Stimulated activated CD8-positive, alpha-beta memory T cell treated with anti-CD3 and anti-CD28 coated beads, Interleukin-4, amount 100 ng/mL, for 1 hour (primary cell): ENCODE measurements around the gene SPATA12.

Experiments
- DNase-seq, 2 donors: peaks; one replicate each; pipeline ENCODE4 v3.0.0-alpha.2; 2020; ENCODE audit warnings: low read depth in 2 of 2, low spot score in 1 of 2

SPATA12 gene

DNA sequence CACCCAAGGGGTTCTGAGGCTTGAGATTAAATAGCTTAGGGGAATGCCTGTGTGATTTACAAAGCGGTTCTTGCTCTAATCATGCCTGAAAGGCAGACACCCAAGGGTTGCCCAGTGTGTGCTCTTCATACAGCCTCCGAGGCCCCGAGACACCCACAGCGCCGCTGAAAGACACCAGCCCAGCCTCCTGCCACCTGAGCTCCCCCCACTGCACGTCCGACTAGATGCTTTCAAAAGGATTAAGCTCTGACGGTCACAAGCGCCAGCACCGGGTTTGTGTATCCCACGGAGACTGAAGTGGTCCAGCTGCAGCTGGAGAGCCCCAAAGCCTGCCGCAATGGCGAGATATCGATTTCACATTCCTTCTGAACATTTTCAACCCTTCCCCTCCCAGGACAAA lies 50.3 kb downstream of the SPATA12 start:
- no peak for DNase-seq

DNA sequence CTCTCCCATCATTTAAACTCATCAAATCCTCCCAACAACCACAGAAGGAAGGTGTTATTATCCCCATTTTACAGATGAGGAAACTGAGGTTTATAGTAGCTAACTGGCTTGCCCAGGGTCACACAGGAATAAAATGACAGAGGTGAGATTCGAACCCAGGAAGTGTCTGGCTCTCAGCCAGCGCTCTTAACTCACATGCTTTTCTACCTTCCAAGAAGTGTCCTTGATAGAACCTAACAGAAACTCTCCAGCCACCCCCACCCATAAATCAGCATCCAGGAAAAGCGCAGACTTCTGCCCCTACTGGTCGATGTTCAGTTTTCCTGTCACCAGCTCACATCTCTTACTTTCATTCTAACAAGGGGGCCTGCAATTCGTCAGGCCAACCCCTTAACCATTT lies 51.7 kb downstream of the SPATA12 start:
- no peak for DNase-seq

DNA sequence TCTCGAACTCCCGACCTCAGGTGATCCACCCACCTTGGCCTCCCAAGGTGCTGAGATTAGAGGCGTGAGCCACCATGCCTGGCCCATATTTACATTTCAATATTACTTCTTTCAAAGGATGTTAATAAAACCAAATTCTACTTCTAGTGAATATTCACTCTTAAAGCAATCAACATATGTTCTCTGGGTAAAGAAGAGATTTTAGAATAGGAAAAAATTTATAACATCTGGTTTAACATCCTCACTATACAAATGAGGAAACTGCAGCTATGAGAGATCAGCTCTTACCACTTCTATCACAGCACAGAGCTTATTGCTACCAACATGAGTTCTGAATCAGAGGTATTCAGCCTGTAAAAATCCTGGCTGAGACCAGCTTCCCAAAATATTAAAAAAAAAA lies 56.0 kb downstream of the SPATA12 start:
- no peak for DNase-seq

DNA sequence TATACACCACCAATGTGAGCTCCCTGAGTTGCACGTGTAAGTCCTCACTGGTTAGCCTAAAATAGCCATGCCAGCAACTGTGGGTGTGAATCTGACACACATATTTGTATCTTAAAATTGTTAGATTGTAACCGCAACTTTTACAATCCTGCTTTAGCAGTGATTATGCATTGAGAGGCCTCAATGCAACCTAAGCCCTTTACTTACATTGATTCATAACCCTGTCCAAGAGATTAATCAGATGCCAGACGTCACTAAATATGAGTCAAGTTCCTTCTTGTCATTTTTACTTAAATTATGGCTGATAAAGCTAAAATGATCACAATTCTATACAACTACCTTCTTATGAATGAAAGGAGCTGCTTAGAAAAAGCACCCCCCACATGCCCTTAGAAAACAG lies 57.8 kb downstream of the SPATA12 start:
- no peak for DNase-seq

DNA sequence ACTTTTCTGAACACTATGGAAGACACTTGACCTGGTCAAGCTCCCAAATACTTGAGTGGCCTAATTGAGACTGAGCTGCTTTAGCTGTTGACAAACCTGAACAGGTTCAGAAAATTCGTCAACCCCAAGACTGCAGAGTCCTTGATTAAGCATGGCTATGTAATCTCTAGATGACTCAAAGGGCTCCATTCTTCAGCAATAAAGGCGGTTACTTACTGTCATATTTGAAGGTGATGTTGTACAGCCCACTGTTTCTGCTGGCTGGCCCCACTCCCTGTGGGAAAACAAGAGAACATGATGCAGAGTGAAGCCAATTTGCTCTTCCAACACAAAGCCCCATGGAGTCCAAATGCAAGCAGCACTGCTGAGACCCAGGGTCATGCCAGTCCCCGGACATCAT lies 59.6 kb downstream of the SPATA12 start:
- no peak for DNase-seq

DNA sequence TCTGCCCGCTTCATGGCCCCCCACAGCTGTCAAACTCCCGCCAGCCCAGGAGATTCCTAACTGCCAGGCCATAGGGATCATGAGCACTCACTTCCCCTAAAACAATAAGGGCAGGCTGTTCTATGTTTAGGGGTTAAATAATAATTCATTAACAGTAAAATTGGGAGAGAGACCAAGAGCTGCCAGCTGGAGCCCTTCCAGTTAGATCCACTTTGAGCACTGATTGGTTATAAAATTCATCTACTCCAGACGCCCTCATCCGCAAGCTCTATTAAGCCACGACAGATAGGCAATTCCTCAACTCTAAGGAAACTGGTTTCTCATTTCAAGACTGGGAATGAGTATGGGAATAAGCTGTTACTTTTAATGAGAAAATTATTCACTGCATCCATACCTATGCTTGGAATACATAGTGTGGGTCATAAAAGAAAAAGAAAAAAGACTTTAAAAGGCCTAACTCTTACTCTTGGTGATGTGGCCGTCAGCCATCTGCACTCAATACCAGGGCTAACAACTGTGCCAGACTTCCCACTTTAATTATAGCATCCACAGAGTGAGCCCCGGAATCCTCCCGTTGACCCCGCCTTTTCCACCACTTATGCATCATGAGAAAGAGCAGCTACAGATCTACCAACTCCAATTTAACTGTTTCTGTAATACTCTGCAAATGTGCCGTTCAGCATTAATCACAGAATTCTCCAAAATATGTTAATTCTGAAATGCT lies 60.1 kb downstream of the SPATA12 start:
- DNase-seq: no peak
